ENCODE results near the gene ACBD4. TPM values are rescaled to one million over a fixed set of nuclear protein-coding genes. Genes with fewer than 3 reads are reported as not detected.

The ACBD4 gene
- total and polyA plus RNA-seq, 2 of the 13 experiments (the other 11 are each of a cell fraction or from before 2014, with no cell fraction given): 16.1 to 26.9 TPM

GRCh38 chr17:45132572-45133463 is 2.7 kb upstream of the ACBD4 start (continued):
- TF ChIP-seq SNAPC2 (CRISPR knock-in tag; IDR thresholded peaks at IDR 0.05): no peak
- TF ChIP-seq, protein P1, sequence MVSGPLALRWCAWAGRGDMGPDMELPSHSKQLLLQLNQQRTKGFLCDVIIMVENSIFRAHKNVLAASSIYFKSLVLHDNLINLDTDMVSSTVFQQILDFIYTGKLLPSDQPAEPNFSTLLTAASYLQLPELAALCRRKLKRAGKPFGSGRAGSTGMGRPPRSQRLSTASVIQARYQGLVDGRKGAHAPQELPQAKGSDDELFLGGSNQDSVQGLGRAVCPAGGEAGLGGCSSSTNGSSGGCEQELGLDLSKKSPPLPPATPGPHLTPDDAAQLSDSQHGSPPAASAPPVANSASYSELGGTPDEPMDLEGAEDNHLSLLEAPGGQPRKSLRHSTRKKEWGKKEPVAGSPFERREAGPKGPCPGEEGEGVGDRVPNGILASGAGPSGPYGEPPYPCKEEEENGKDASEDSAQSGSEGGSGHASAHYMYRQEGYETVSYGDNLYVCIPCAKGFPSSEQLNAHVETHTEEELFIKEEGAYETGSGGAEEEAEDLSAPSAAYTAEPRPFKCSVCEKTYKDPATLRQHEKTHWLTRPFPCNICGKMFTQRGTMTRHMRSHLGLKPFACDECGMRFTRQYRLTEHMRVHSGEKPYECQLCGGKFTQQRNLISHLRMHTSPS (CRISPR knock-in tag; IDR thresholded peaks at IDR 0.05; ENCODE audit: low read depth): peak; percentile 88
- TF ChIP-seq ZKSCAN1 (IDR thresholded peaks at IDR 0.05; ENCODE audit: low read length): no peak
- peak; percentile 31; the same call in 1 of the 2 replicates for TF ChIP-seq ZNF777 (CRISPR knock-in tag; IDR thresholded peaks at IDR 0.05)
- no peak for TF ChIP-seq CREBL2 (CRISPR knock-in tag; IDR thresholded peaks at IDR 0.05; ENCODE audit: borderline replicate concordance)
- TF ChIP-seq YY1 (IDR thresholded peaks at IDR 0.05; ENCODE audit: insufficient read depth, insufficient replicate concordance, low read depth, low read length): no peak
- no peak for TF ChIP-seq ATAD3A (CRISPR knock-in tag; IDR thresholded peaks at IDR 0.05)
- peak; percentile 5; the same call in 1 of the 2 replicates for TF ChIP-seq RXRB (CRISPR knock-in tag; IDR thresholded peaks at IDR 0.05; ENCODE audit: borderline replicate concordance)
- peak; percentile 5; the same call in 1 of the 2 replicates for TF ChIP-seq ZFP37 (CRISPR knock-in tag; IDR thresholded peaks at IDR 0.05; ENCODE audit: borderline replicate concordance)
- TF ChIP-seq SALL2 (CRISPR knock-in tag; IDR thresholded peaks at IDR 0.05): peak; percentile 61; the same call in 1 of the 2 replicates
- no peak for TF ChIP-seq TMF1 (CRISPR knock-in tag; IDR thresholded peaks at IDR 0.05; ENCODE audit: low read depth)
- no peak for TF ChIP-seq KDM6A (CRISPR knock-in tag; IDR thresholded peaks at IDR 0.05; ENCODE audit: low read depth)
- TF ChIP-seq ZNF383 (CRISPR knock-in tag; IDR thresholded peaks at IDR 0.05; ENCODE audit: borderline replicate concordance): 0 out of 2 replicates have a peak, but pooled peaks have one; percentile 86
- TF ChIP-seq RARG (CRISPR knock-in tag; IDR thresholded peaks at IDR 0.05; ENCODE audit: low read depth): no peak
- TF ChIP-seq SSRP1 (CRISPR knock-in tag; IDR thresholded peaks at IDR 0.05): no peak
- TF ChIP-seq ONECUT2 (CRISPR knock-in tag; IDR thresholded peaks at IDR 0.05): no peak
- no peak; the same call in none of the 2 replicates for TF ChIP-seq ZNF547 (CRISPR knock-in tag; IDR thresholded peaks at IDR 0.05)
- no peak; the same call in 1 of the 2 replicates for TF ChIP-seq NR1H2 (CRISPR knock-in tag; IDR thresholded peaks at IDR 0.05; ENCODE audit: borderline replicate concordance, low read depth)
- TF ChIP-seq KAT2B (IDR thresholded peaks at IDR 0.05; ENCODE audit: borderline replicate concordance, low read depth, low read length): no peak
- no peak for TF ChIP-seq NR0B2 (CRISPR knock-in tag; IDR thresholded peaks at IDR 0.05)
- TF ChIP-seq, protein P2, sequence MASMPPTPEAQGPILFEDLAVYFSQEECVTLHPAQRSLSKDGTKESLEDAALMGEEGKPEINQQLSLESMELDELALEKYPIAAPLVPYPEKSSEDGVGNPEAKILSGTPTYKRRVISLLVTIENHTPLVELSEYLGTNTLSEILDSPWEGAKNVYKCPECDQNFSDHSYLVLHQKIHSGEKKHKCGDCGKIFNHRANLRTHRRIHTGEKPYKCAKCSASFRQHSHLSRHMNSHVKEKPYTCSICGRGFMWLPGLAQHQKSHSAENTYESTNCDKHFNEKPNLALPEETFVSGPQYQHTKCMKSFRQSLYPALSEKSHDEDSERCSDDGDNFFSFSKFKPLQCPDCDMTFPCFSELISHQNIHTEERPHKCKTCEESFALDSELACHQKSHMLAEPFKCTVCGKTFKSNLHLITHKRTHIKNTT (CRISPR knock-in tag; IDR thresholded peaks at IDR 0.05): no peak
- TF ChIP-seq, protein P3, sequence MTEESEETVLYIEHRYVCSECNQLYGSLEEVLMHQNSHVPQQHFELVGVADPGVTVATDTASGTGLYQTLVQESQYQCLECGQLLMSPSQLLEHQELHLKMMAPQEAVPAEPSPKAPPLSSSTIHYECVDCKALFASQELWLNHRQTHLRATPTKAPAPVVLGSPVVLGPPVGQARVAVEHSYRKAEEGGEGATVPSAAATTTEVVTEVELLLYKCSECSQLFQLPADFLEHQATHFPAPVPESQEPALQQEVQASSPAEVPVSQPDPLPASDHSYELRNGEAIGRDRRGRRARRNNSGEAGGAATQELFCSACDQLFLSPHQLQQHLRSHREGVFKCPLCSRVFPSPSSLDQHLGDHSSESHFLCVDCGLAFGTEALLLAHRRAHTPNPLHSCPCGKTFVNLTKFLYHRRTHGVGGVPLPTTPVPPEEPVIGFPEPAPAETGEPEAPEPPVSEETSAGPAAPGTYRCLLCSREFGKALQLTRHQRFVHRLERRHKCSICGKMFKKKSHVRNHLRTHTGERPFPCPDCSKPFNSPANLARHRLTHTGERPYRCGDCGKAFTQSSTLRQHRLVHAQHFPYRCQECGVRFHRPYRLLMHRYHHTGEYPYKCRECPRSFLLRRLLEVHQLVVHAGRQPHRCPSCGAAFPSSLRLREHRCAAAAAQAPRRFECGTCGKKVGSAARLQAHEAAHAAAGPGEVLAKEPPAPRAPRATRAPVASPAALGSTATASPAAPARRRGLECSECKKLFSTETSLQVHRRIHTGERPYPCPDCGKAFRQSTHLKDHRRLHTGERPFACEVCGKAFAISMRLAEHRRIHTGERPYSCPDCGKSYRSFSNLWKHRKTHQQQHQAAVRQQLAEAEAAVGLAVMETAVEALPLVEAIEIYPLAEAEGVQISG (CRISPR knock-in tag; IDR thresholded peaks at IDR 0.05): peak; percentile 38; the same call in 1 of the 2 replicates
- TF ChIP-seq NFYC (CRISPR knock-in tag; IDR thresholded peaks at IDR 0.05): no peak
